Stimulated activated CD4-positive, alpha-beta T cell treated with anti-CD3 and anti-CD28 coated beads, Interleukin-15, amount 100 ng/mL, for 48 hours (primary cell): Measurements from ENCODE around the gene OR10AD1.

Source experiments
- DNase-seq, 2 donors: peaks; one replicate each; pipeline ENCODE4 v3.0.0-alpha.2; 2020; ENCODE audit warnings: low read depth in 2 of 2

The OR10AD1 gene

GRCh38 chr12:48191096-48191495, 12.0 kb downstream of the OR10AD1 start:
- DNase-seq: no peak

- peak in 1 of 2 donors; percentile 60 for DNase-seq
Observed at GRCh38 chr12:48189331-48190125, 13.6 kb downstream of the OR10AD1 start.

- no peak for DNase-seq
Observed at GRCh38 chr12:48187916-48188695, 15.0 kb downstream of the OR10AD1 start.

GRCh38 chr12:48185181-48185919, 17.7 kb downstream of the OR10AD1 start:
- DNase-seq: no peak

DNA sequence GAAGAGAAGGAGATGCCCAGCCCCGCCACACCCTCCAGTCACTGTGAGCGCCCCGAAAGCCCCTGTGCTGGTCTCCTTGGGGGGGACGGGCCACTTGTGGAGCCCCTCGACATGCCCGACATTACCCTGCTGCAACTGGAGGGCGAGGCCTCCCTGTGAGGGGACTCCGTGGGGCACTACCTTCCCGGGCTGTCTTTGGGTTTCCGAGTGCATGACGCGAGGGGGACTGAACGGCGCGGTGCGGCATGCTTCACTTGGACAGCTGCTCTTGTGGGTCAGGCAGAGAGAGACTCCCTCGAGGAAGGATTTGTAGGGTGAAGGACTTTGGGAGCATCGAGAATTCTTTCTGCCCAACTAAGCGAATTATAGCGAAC, 18.6 kb downstream of the OR10AD1 start:
- DNase-seq: no peak

- no peak for DNase-seq
Observed at GRCh38 chr12:48183876-48184548, 19.1 kb downstream of the OR10AD1 start.

GRCh38 chr12:48183091-48183875, 19.8 kb downstream of the OR10AD1 start, which contains the start of gene CCDC184:
CCDC184 (plus strand) TSS chr12:48183644; CDS start chr12:48184123, 479 bp downstream.
- peak; percentile 38 to 61 for DNase-seq

DNA sequence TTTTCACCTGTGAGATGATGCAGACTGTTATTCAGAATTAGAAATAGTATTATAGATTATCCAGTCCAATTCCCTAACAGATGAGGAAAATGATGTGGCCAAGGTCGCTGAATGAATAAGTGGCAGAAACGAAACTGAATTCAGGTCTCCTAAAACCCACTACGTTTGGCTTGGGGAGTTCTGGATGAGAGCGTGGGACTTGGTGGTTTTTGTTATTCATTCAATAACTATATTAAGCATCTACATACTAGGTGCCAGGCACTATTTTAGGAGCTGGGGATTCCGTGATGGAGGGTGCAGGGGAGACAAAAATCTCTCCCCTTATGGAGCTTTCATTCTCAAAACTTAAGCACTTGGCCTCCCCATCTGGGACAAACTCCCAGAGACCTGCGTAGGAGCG, 20.5 kb downstream of the OR10AD1 start:
- no peak for DNase-seq

GRCh38 chr12:48180857-48181495, 22.1 kb downstream of the OR10AD1 start:
- no peak for DNase-seq

GRCh38 chr12:48180424-48180823, 22.7 kb downstream of the OR10AD1 start:
- no peak for DNase-seq

DNA sequence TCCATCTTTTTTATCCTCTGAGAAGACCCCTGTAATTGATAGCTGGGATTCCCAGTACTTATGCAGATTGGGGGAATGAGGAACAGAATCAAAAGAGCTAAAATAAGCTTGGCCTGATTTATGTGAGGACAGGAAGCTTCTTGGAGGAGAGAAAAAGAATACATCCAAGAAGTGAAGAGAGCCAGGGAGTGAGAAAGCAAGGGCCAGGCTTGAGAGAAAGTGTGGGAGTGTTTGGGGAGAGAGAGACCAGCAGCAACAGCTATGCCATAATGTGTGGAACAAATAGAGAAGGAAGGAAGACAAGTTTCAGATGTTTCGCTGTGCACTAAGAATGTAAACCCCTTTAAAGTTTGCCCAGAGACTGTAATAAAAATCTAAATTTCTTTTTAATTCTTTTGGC, 23.6 kb downstream of the OR10AD1 start:
- no peak for DNase-seq

GRCh38 chr12:48177982-48178381, 25.1 kb downstream of the OR10AD1 start:
- DNase-seq: no peak

- DNase-seq: no peak
Observed at GRCh38 chr12:48176417-48176751, 26.7 kb downstream of the OR10AD1 start.

- no peak for DNase-seq
Observed at GRCh38 chr12:48175613-48176416, 27.3 kb downstream of the OR10AD1 start.

DNA sequence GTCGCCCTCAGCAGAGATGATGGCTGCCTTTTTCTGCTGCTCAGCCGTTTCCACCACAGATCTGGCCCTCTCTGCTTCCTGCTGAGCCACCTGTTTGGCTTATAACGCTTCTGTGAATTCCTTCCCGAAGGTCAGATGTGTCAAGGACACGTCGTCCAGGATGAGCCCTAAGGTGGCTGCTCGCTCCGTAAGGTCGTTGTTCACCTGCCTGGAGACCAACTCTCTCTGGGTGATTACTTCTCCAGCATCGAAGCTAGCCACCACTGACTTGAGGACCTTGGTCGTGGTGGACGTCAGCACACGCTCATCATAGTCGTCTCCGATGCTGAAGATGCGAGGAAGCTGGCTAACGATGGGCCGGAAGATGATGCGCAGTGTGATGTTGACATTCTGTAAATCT, 34.1 kb downstream of the OR10AD1 start:
- DNase-seq: no peak

DNA sequence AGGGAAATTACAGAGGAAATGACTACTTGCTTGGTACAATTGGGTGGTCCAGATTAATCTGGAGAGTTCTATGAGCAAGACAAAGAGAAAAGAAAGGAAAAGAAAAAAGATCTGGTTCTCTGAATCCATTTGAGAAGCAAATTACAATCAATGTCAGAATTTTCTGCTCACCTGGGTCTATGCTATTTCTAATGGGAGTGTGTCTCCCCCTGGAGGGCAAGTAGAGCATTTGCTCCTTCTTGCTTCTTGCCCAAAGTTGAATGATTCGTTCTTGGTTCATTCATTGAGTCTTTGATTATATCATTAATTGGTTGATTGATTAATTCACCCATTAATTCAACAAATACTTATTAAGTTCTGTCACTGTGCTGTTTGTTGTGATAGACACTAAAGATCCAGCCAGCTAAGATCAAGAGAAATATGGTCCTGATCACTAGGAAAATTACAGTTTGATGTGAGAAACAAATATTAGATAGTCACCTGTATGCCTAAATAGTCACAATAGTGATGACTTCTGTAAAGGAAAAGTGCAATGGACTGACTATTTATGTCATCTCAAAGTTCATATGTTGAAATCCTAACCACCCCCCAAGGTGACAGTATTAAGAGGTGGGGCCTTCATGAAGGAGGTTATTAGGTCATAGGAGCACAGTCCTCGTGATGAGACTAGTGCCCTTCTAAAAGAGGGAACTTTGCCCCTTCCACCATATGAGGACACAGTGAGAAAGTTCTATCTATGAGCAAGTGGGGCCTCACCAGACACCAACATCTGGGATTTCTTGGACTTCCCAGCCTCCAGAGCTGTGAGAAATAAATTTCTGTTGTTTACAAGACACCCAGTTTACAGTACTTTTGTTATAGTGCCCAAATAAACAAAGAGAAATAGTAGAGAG, 37.8 kb downstream of the OR10AD1 start:
- peak; percentile 8 to 28 for DNase-seq

DNA sequence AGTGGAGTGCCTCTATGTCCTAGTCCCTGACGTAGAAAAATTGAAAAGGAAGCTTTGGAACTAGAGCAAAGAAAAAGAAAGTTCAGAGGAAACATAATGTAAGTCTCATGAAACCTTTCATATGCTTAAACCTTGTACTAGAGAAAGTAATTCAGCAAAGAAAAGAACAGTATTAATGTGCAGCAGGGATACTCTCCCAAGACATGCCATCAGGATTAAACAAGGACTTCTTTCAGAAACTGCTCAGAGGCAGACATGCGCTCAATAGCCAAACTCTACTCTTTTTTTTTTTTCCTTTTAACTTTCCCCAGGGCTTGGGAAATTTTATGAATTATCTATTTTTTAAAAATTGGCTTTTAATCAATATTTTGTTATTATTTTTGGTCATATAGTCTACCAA, 38.6 kb downstream of the OR10AD1 start:
- DNase-seq: no peak

DNA sequence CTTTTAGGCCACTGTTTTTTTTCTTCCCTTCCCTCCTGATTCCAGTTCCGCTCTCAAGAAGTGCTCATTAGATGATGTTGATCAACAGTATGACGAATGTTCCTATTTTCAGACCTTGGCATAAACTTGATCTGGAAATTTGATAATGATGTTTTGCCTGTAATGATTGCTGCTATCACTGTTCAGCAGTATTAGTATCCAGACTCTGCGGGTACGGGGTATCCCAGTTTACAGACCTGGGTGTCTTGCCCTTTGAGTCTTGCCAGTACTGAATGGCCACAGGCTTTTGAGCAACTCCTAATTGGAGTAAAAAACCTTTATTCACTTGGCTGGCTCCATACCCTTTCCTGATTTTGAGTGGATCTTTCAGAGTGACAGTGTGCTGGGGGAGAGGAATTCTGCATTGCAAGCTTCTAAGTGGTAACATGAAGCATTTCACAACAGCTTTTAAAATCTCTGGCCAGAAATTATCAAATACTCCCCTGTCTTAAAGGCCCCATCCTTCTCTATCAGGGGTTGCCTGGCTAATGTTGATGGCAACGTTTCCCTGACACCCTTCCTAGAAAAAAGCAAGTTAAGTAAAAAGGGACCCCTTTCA, 39.8 kb downstream of the OR10AD1 start:
- DNase-seq: no peak
